ENCODE results near the gene MGAT4B.

MGAT4B gene

GRCh38 chr5:179802207-179802883, 4.3 kb downstream of the MGAT4B start:
- no peak; the same call in 1 of the 2 replicates for TF ChIP-seq ZBTB7A (IDR thresholded peaks at IDR 0.05; ENCODE audit: low read depth)
- TF ChIP-seq NFIC (IDR thresholded peaks at IDR 0.05) = peak; percentile 89
- no peak for TF ChIP-seq RAD21 (IDR thresholded peaks at IDR 0.05; ENCODE audit: low read depth)
- no peak for TF ChIP-seq TAF1 (IDR thresholded peaks at IDR 0.05; ENCODE audit: low read depth)
- TF ChIP-seq TEAD4 (IDR thresholded peaks at IDR 0.05) = 0 out of 2 replicates have a peak, but pooled peaks have one; percentile 6
- TF ChIP-seq REST (IDR thresholded peaks at IDR 0.05; ENCODE audit: low read depth) = no peak
- TF ChIP-seq EP300 (IDR thresholded peaks at IDR 0.05; ENCODE audit: borderline replicate concordance) = peak; percentile 55; the same call in 1 of the 2 replicates
- no peak for TF ChIP-seq CEBPB (IDR thresholded peaks at IDR 0.05)
- TF ChIP-seq MAX (IDR thresholded peaks at IDR 0.05) = peak; percentile 72
- TF ChIP-seq YY1 (IDR thresholded peaks at IDR 0.05; ENCODE audit: low read depth) = no peak
- peak; percentile 53 for TF ChIP-seq TCF12 (IDR thresholded peaks at IDR 0.05; ENCODE audit: low read depth)
- TF ChIP-seq FOXM1 (IDR thresholded peaks at IDR 0.05; ENCODE audit: borderline replicate concordance, low read depth) = no peak
- TF ChIP-seq CREB1 (IDR thresholded peaks at IDR 0.05; ENCODE audit: low read depth) = no peak
- no peak for TF ChIP-seq EGR1 (IDR thresholded peaks at IDR 0.05)

- TF ChIP-seq EP300 (IDR thresholded peaks at IDR 0.05; ENCODE audit: borderline replicate concordance) = no peak
- peak; percentile 51; the same call in 1 of the 2 replicates for TF ChIP-seq RAD21 (IDR thresholded peaks at IDR 0.05; ENCODE audit: low read depth)
Measured at GRCh38 chr5:179801304-179802206, 5.1 kb downstream of the MGAT4B start.

- no peak for TF ChIP-seq TCF12 (IDR thresholded peaks at IDR 0.05; ENCODE audit: low read depth)
- no peak for TF ChIP-seq ZBTB7A (IDR thresholded peaks at IDR 0.05; ENCODE audit: low read depth)
- no peak for TF ChIP-seq YY1 (IDR thresholded peaks at IDR 0.05; ENCODE audit: low read depth)
- no peak for TF ChIP-seq NFIC (IDR thresholded peaks at IDR 0.05)
- no peak for TF ChIP-seq EP300 (IDR thresholded peaks at IDR 0.05; ENCODE audit: borderline replicate concordance)
- no peak for TF ChIP-seq TEAD4 (IDR thresholded peaks at IDR 0.05)
- no peak for TF ChIP-seq REST (IDR thresholded peaks at IDR 0.05; ENCODE audit: low read depth)
- TF ChIP-seq MAX (IDR thresholded peaks at IDR 0.05) = no peak
- no peak for TF ChIP-seq USF1 (IDR thresholded peaks at IDR 0.05)
- TF ChIP-seq TAF1 (IDR thresholded peaks at IDR 0.05; ENCODE audit: low read depth) = no peak
- no peak for TF ChIP-seq FOXM1 (IDR thresholded peaks at IDR 0.05; ENCODE audit: borderline replicate concordance, low read depth)
- TF ChIP-seq CEBPB (IDR thresholded peaks at IDR 0.05) = no peak
- TF ChIP-seq RAD21 (IDR thresholded peaks at IDR 0.05; ENCODE audit: low read depth) = no peak
- no peak for TF ChIP-seq EGR1 (IDR thresholded peaks at IDR 0.05)
- TF ChIP-seq CREB1 (IDR thresholded peaks at IDR 0.05; ENCODE audit: low read depth) = no peak
Measured at GRCh38 chr5:179800696-179801201, 5.9 kb downstream of the MGAT4B start.

GRCh38 chr5:179800071-179800695, 6.5 kb downstream of the MGAT4B start:
- no peak for TF ChIP-seq USF1 (IDR thresholded peaks at IDR 0.05)
- TF ChIP-seq CREB1 (IDR thresholded peaks at IDR 0.05; ENCODE audit: low read depth) = no peak

- TF ChIP-seq CEBPB (IDR thresholded peaks at IDR 0.05) = no peak
- no peak for TF ChIP-seq CREB1 (IDR thresholded peaks at IDR 0.05; ENCODE audit: low read depth)
- no peak for TF ChIP-seq ZBTB7A (IDR thresholded peaks at IDR 0.05; ENCODE audit: low read depth)
- no peak for TF ChIP-seq NFIC (IDR thresholded peaks at IDR 0.05)
- no peak for TF ChIP-seq TCF12 (IDR thresholded peaks at IDR 0.05; ENCODE audit: low read depth)
- TF ChIP-seq REST (IDR thresholded peaks at IDR 0.05; ENCODE audit: low read depth) = no peak
- no peak for TF ChIP-seq MAX (IDR thresholded peaks at IDR 0.05)
- no peak for TF ChIP-seq RAD21 (IDR thresholded peaks at IDR 0.05; ENCODE audit: low read depth)
- TF ChIP-seq USF1 (IDR thresholded peaks at IDR 0.05) = no peak
- TF ChIP-seq EP300 (IDR thresholded peaks at IDR 0.05; ENCODE audit: borderline replicate concordance) = no peak
- no peak for TF ChIP-seq FOXM1 (IDR thresholded peaks at IDR 0.05; ENCODE audit: borderline replicate concordance, low read depth)
- no peak for TF ChIP-seq YY1 (IDR thresholded peaks at IDR 0.05; ENCODE audit: low read depth)
- no peak for TF ChIP-seq EGR1 (IDR thresholded peaks at IDR 0.05)
Measured at GRCh38 chr5:179799644-179799973, 7.1 kb downstream of the MGAT4B start.
